NCI-H1694 (cell line): ENCODE measurements around the gene GAB1.

ENCODE experiments used
- DNase-seq: peaks from one replicate; lab custom pipeline; 2025; lab: John Stamatoyannopoulos, UW

Gene GAB1

GRCh38 chr4:143336781-143337599, at the start of gene GAB1:
GAB1 (plus strand) TSS chr4:143336876; CDS start chr4:143337189, 313 bp downstream.
- DNase-seq = no peak

DNA sequence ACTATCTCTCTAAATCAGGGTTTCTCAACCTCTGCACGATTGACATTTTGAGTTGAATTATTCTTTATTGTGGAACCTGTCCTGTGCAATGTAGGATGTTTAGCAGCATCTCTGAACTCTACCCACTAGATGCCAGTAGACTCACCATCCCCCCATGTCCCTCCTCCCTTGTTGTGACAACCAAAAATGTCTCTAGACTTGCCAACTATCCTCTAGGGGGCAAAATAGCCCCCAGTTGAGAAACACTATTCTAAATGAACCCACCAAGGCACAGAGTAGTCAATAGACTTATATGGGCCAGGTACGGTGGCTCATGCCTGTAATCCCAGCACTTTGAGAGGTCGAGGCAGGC, 49.1 kb upstream of the GAB1 start:
- no peak for DNase-seq

- no peak for DNase-seq
Observed at GRCh38 chr4:143288171-143288570, 48.5 kb upstream of the GAB1 start.

DNA sequence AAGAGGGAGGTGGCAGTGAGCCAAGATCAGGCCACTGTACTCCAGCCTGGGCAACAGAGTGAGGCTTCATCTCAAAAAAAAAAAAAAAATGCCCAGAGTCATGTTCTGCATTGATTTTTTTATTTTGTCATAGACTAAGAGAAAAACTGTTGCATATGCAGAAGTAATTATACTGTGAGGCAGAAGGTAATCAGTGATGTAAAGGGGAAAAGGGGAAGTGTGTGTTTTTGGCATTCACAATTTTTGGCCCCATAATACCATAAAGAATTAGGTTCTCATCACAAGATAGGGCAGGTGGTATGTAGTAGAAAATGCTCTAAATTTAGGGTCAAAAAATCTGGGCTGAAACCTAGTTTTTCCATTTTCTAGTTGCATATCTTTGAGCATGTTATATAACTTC, 47.3 kb upstream of the GAB1 start:
- no peak for DNase-seq

GRCh38 chr4:143291314-143291713, 45.4 kb upstream of the GAB1 start:
- DNase-seq = no peak

GRCh38 chr4:143292858-143293257, 43.8 kb upstream of the GAB1 start:
- no peak for DNase-seq

DNA sequence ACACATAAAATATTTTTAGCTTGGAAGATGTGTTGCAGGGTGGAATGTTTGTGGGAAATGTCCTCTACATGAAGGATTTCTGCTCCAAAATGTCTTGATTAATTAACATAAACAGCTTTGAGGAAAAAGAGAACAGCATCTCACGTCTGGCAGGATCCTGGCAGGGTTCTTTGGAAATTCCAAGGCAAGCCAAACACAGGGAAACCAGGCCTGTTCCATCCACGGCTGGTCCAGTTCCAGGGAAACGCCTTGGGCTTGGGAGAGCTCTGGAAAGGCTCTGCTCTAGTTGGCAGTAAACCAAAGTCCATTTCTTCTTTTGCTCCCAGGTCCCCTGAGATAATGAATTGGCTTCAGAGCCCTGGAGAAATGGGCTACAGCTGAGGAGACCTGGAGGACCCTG, 42.4 kb upstream of the GAB1 start:
- no peak for DNase-seq

DNA sequence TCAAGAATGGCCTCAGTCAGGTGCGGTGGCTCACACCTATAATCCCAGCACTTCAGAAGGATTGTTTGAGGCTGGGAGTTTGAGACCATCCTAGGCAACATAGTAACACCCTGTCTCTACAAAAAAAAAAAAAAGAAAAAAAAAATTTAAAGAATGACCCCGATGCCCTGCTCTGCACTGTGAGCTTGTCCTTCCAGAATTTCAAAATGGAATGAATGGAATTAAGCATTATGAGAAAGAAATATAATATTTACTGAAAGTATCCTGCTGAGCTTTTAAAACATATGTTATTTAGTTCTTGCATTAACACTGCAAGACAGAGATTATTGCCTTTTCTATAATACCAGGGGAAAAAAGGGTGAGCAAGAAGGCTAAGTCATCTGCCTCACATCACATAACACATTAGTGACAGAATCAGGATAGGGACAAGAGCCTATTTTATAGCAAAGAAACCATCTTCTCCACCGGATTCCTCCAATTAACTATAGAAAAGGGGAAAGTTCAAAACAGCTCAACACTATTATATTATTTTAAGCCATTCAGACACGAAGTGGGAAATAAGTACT, 41.9 kb upstream of the GAB1 start:
- no peak for DNase-seq

DNA sequence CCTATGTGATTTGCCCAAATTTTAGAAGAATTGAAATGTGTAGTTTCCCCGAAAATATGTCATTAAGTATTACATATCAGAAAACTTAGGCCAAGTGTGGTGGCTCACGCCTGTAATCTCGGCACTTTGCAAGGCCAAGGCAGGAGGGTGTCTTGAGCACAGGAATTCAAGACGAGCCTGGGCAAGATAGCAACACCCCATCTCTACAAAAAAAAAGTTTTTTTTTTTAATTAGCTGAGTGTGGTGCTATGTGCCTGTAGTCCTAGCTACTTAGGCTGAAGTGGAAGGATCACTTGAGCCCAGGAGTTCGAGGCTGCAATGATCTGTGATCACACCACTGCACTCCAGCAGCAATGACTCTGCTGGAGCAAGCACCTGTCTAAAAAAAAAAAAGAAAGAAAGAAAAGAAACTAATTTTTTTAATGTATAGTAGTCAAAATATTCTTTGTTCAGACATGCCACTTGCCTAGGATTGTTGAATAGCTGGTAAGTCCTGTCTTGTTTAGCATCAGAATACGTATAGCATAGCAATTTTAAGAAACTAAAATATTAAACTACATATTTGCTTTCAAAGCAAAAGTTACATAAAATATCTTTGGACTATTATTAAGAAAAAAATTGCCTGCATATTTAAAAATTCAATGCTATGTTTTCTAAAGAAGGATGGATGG, 40.1 kb upstream of the GAB1 start:
- DNase-seq = no peak

- DNase-seq = no peak
Observed at GRCh38 chr4:143300860-143301259, 35.8 kb upstream of the GAB1 start.

DNA sequence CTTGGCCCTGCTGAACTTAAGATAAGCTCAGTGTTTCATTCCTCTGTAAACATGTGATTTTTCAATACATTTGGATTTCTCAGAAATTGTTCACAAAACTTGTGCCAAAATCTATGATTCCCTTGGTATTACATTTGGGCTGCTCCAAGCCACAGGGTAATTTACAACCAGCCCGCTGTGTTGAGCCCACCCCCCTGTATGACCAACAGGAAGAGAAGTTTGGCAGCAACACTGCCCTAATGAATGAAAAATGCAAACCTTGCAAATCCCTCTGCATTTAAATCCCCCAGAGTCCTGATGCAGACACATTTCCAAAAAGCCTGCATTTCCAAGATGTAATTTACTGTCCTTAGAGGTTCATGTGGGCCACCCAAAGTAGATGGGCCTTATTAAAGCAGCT, 34.1 kb upstream of the GAB1 start:
- no peak for DNase-seq

- DNase-seq = no peak
Observed at GRCh38 chr4:143306788-143307187, 29.9 kb upstream of the GAB1 start.

DNA sequence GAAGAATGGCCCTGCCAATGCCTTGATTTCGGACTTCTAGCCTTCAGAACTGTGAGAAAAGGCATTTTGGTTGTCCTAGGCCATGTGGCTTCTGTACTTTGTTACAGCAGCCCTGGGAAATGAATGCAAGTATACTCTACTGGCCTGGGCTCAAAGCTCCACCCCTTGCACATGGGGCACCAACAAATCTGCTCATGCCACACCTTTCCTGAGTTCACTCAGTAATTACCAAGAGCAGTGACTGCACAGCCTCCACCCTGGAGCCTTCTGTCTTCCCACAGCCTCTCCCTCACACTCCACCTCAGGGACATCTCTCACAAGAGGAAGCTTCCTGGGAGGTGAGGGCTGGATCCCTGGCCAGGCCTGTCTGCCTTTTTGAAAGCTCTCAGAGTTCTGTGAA, 29.1 kb upstream of the GAB1 start:
- DNase-seq = no peak

- no peak for DNase-seq
Observed at GRCh38 chr4:143308377-143308776, 28.3 kb upstream of the GAB1 start.

DNA sequence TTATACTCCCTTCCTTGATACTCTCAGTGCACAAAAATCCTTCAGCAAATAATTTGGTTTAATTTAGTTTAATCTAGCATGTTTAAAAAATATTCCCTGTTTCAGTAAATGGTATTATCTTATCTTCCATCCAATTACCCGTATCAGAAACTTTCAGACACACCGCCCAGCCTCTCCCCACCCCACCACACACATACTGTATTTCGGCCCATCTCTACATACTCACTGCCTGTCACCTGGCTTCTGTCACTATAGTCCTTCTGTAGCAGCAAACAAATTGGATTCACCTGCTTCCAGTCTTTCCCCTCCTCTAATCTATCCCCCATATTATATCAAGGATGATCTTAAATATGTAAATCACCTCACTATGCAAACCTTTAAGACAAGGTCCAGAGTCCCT, 24.8 kb upstream of the GAB1 start:
- no peak for DNase-seq

DNA sequence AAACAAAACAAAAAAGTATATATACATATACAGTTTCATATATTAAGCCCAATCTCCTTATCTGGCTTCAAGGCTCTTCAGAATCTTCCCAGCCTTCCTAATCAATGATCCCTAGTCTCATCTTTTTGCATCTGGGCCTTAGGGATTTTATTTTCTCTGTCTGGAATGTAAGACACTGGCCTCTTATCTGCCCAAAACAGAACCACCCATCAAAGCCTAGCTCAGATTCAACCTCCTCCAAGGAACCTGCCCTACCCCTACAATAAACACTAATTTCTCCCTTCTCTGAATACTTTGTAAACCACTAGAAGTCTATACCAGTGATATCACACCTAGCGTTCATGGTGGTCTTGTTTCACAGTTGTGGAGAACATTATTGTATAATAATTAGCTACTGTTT, 23.2 kb upstream of the GAB1 start:
- DNase-seq = no peak

GRCh38 chr4:143313996-143314395, 22.7 kb upstream of the GAB1 start:
- DNase-seq = no peak

- no peak for DNase-seq
Observed at GRCh38 chr4:143320113-143320512, 16.6 kb upstream of the GAB1 start.

GRCh38 chr4:143326735-143327134, 9.9 kb upstream of the GAB1 start:
- DNase-seq = no peak

DNA sequence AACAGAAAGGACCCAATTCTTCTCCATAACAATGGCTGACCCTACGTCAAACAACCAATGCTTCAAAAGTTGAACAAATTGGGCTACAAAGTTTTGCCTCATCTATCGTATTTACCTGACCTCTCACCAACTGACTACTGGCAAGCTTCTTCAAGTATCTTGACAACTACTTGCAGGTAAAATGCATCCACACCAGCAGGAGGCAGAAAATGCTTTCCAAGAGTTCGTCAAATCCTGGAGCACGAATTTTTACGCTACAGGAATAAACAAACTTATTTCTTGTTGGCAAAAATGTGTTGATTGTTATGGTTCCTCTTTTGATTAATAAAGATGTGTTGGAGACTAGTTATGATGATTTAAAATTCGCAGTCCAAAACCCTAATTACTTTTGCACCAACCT, 6.7 kb upstream of the GAB1 start:
- no peak for DNase-seq

DNA sequence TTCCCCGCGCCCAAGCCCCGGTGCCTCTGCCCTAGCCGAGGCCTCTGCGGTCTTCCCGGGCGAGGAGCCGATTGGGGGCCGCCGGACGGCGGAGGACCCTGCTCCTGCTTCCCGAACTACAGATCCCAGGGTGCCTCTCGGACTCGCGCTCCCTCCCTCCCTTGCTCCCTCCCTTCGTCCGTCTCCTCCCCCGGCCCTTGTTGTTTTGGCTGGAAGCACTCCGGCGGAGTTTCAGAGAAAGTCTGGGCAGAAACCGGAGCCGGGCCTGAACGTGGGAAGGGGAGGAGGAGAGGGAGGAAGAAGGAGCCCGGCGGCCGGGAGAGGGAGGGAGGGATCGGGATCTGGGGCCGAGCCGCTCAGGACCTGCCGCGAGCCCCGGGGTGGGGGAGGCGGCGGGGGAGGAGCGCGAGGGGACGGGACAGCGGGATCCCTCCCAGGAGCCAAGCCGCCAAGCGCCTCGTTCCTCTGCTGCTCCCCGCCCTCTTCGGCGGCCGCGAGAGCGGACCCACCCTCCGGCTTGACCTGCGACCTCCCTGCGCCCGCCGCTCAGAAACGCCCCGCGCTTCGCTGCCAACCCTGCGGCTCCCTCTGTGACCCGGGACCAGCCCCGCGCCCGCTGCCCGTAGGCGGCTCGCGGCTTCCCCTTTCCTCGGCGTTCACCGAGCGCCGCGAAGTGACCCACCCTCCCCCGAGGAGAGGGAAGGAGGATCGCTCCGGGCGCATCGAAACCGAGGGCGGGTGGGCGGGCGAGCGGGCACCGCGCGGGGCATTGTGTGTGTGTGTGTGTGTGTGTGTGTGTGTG, 496 bp upstream of the GAB1 start:
- DNase-seq = peak; percentile 40

- no peak for DNase-seq
Observed at GRCh38 chr4:143337600-143338287, 1.1 kb downstream of the GAB1 start.
